PC-9 (cell line): ENCODE results near the gene SLC1A2. TPM values are rescaled to one million over a fixed set of nuclear protein-coding genes. Genes with fewer than 3 reads are reported as not detected.

Source experiments
- BruUV-seq: library from RNA; stranded (reverse); fragments of 400-500 nt; replicated peaks from 2 replicates; lab custom pipeline; 2021; lab: Mats Ljungman, UMichigan
- CTCF ChIA-PET: fragments of 300-600 bp; sonication (Branson Sonifier 250); formaldehyde crosslinking; loops from one replicate; lab custom pipeline; 2022; ENCODE audit warnings: antibody characterized with exemption; lab: Charles Lee
- POLR2A ChIA-PET: fragments of 300-600 bp; sonication (Branson Sonifier 250); formaldehyde crosslinking; loops from one replicate; lab custom pipeline; 2022; ENCODE audit warnings: antibody characterized with exemption; ENCODE audit not compliant: unreplicated experiment; lab: Charles Lee
- DNase-seq, 2 experiments: peaks; one replicate each; pipeline versions ENCODE4 v3.0.0 to v3.0.0-alpha.2; 2015 to 2022; ENCODE audit warnings: mixed read lengths in 1 of 2
- H2AFZ ChIP-seq: fragments of 200-600 bp; sonication (generic); 2 replicates; pipeline ENCODE4 v1.8.1; 2017; ENCODE audit warnings: antibody characterized with exemption
- H3F3A ChIP-seq: fragments of 200-600 bp; sonication (generic); 2 replicates; pipeline ENCODE4 v1.8.1; 2017; ENCODE audit warnings: antibody characterized with exemption, mild to moderate bottlenecking, low read depth; ENCODE audit not compliant: insufficient read depth
- H3K27ac ChIP-seq: fragments of 200-600 bp; sonication (generic); 2 replicates; pipeline ENCODE4 v1.6.1; 2016; ENCODE audit warnings: mixed run types
- H3K27me3 ChIP-seq: fragments of 200-600 bp; sonication (generic); 2 replicates; pipeline ENCODE4 v1.6.1; 2016; ENCODE audit warnings: low read depth, mixed run types; ENCODE audit not compliant: insufficient read depth
- H3K36me3 ChIP-seq: fragments of 200-600 bp; sonication (generic); 2 replicates; pipeline ENCODE4 v1.6.1; 2016; ENCODE audit warnings: low read depth, mixed run types
- H3K4me1 ChIP-seq: fragments of 200-600 bp; sonication (generic); replicated peaks from 2 replicates; pipeline ENCODE4 v1.6.1; 2016; ENCODE audit warnings: mixed run types; ENCODE audit not compliant: insufficient read depth
- H3K4me2 ChIP-seq: fragments of 200-600 bp; sonication (generic); 2 replicates; pipeline ENCODE4 v1.6.1; 2017; ENCODE audit warnings: mixed run types
- H3K4me3 ChIP-seq: fragments of 200-600 bp; sonication (generic); 2 replicates; pipeline ENCODE4 v1.6.1; 2016; ENCODE audit warnings: mixed run types
- H3K79me2 ChIP-seq: fragments of 200-600 bp; sonication (generic); 2 replicates; pipeline ENCODE4 v1.6.1; 2017; ENCODE audit warnings: low read depth, mixed run types
- H3K9me2 ChIP-seq: fragments of 200-600 bp; sonication (generic); 2 replicates; pipeline ENCODE4 v1.8.1; 2017; ENCODE audit warnings: mild to moderate bottlenecking; ENCODE audit not compliant: insufficient read depth
- H3K9me3 ChIP-seq: fragments of 200-600 bp; sonication (generic); 2 replicates; pipeline ENCODE4 v1.8.1; 2016; ENCODE audit warnings: low read depth; ENCODE audit not compliant: insufficient read depth
- H4K20me1 ChIP-seq: fragments of 200-600 bp; sonication (generic); 2 replicates; pipeline ENCODE4 v1.8.1; 2017; ENCODE audit not compliant: insufficient read depth
- CTCF ChIP-seq: fragments of 200-600 bp; sonication (generic); conservative IDR thresholded peaks from 2 replicates; pipeline ENCODE4 v1.6.1; 2017; ENCODE audit warnings: mixed run types, antibody characterized with exemption, mild to moderate bottlenecking, moderate library complexity
- EZH2 ChIP-seq: fragments of 200-600 bp; sonication (generic); IDR thresholded peaks from 2 replicates; pipeline ENCODE4 v1.8.0; 2017; ENCODE audit warnings: antibody characterized with exemption, low read depth
- intact Hi-C: fragments of 100-400 bp; cut with micrococcal nuclease; formaldehyde crosslinking; loops from one replicate; pipeline ENCODE4 v1.10.0; 2022; ENCODE audit not compliant: unreplicated experiment
- total RNA-seq: library from RNA; stranded (reverse); gene quantifications from 2 replicates; pipeline ENCODE4 v1.2.3, GENCODE V29; 2021

The SLC1A2 gene
- total RNA-seq, 1 experiment from 2014 or later, result 0.09 TPM

GRCh38 chr11:35323076-35323868 is 96.1 kb downstream of the SLC1A2 start:
- H3K4me2 ChIP-seq, result no peak overlapping the region
- peaks cover 23% of the 10 kb centered on the region; the same call in 1 of the 2 replicates for H3K4me1 ChIP-seq
- H3K9me3 ChIP-seq, result no peaks in the 10 kb centered on the region
- H3K9me2 ChIP-seq, result no peaks in the 10 kb centered on the region
- peak overlapping the region; percentile 45 for H2AFZ ChIP-seq
- H3K27me3 ChIP-seq, result no peaks in the 10 kb centered on the region
- no peak for DNase-seq
- POLR2A ChIA-PET, result interaction anchor here (0.7 kb wide), 1 partner anchor 17 kb away, joined by 4 read pairs; no protein-coding TSS in a partner anchor
- CTCF ChIA-PET, result interaction anchor here (0.6 kb wide), 1 partner anchor 615 kb away, joined by 4 read pairs; no protein-coding TSS in a partner anchor
- no peak overlapping the region for H3K27ac ChIP-seq
- BruUV-seq, result no TSS peak
- no peak overlapping the region for H3K4me3 ChIP-seq
- H3F3A ChIP-seq, result no peaks in the 10 kb centered on the region
- intact Hi-C loops, result no loop called here
- H3K36me3 ChIP-seq, result no peaks in the 10 kb centered on the region
- no peaks in the 10 kb centered on the region for H3K79me2 ChIP-seq
- H4K20me1 ChIP-seq, result no peaks in the 10 kb centered on the region
- TF ChIP-seq CTCF (no peak), EZH2 (no peak)

GRCh38 chr11:35322318-35322979 is 96.9 kb downstream of the SLC1A2 start:
- Histone ChIP-seq H3K4me1 (peaks cover 23% of the 10 kb centered on the region; the same call in 1 of the 2 replicates), H4K20me1 (no peaks in the 10 kb centered on the region), H3K79me2 (no peaks in the 10 kb centered on the region), H3K9me3 (no peaks in the 10 kb centered on the region), H3K27me3 (no peaks in the 10 kb centered on the region), H3K9me2 (no peaks in the 10 kb centered on the region), H3K4me3 (no peak overlapping the region), H3K27ac (no peak overlapping the region), H3K4me2 (no peak overlapping the region), H3K36me3 (no peaks in the 10 kb centered on the region), H2AFZ (peak overlapping the region; percentile 45), H3F3A (no peaks in the 10 kb centered on the region)
- intact Hi-C loops, result no loop called here
- CTCF ChIA-PET, result no interaction called here
- POLR2A ChIA-PET, result interaction anchor here (0.6 kb wide), 1 partner anchor 30 kb away, joined by 4 read pairs; no protein-coding TSS in a partner anchor
- DNase-seq, result no peak
- TF ChIP-seq EZH2 (no peak), CTCF (no peak)
- no TSS peak for BruUV-seq

- H3K4me1 ChIP-seq, result peaks cover 21% of the 10 kb centered on the region; the same call in 1 of the 2 replicates
- intact Hi-C loops, result no loop called here
- no peaks in the 10 kb centered on the region for H3K9me2 ChIP-seq
- ChIA-PET CTCF (no interaction called here), POLR2A (no interaction called here)
- no peaks in the 10 kb centered on the region for H3F3A ChIP-seq
- H3K36me3 ChIP-seq, result no peaks in the 10 kb centered on the region
- H4K20me1 ChIP-seq, result no peaks in the 10 kb centered on the region
- no peak overlapping the region for H3K27ac ChIP-seq
- H3K4me2 ChIP-seq, result no peak overlapping the region
- no peaks in the 10 kb centered on the region for H3K9me3 ChIP-seq
- DNase-seq, result no peak
- no peak for TF ChIP-seq CTCF
- TF ChIP-seq EZH2, result no peak
- no peaks in the 10 kb centered on the region for H3K27me3 ChIP-seq
- H3K79me2 ChIP-seq, result no peaks in the 10 kb centered on the region
- H3K4me3 ChIP-seq, result no peak overlapping the region
- H2AFZ ChIP-seq, result no peak overlapping the region
- BruUV-seq, result no TSS peak
Observed at GRCh38 chr11:35321532-35322317, 97.6 kb downstream of the SLC1A2 start.
